ENCODE results near the gene BPTF.
"Not testable (repeated sequence)": the region's sequence is repeated elsewhere in the genome, so short reads cannot be mapped to it uniquely, and the experiment has no call there.

The BPTF gene

DNA sequence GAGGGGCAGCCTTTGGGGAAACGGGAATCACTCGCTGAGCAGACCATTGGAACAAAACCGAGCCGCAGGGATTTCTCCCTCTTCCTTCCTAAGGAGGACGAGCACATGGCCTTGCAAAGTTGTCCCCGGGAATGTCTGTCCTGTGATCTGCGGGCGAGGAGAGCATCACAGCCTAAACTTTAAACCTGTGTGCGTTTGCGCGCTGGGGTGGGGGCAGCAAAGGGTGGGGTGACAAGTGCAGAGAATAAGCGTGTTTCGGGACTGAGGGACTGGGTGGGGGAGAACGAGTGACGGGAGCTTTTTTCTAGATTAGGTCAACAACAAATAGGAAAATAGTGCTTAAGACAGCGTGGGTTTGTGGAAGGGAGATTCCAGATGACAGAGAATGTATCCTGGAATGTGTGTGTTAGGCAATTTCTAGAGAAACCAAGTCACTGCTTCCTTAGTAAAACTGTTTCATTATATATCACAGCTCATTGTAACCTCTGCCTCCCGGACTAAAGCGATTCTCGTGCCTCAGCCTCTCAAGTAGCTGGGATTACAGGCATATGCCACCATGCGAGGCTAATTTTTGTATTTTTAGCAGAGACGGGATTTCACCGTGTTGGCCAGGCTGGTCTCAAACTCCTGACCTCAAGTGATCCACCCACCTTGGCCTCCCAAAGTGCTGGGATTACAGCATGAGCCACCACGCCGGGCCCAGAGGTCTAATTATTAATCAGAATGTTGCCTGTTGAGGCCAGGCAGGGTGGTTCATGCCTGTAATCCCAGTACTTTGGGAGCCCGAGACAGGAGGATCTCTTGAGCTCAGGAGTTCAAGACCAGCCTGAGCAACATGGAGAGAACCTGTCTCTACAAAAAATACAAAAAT is 171.2 kb downstream of the BPTF start, which contains the start of gene C17orf58:
TSS of gene C17orf58 (minus strand) at position 169 of the 871 bp plus-strand sequence. CDS start 271 bp downstream, outside the sequence.
- TF ChIP-seq ZFHX2 (tag by site-specific recombination; conservative IDR thresholded peaks at IDR 0.05) = 0 out of 2 replicates have a peak, but pooled peaks have one; percentile 14
- Histone ChIP-seq H3K27ac (ENCODE audit: extremely low read depth, low read depth, low read length) (peak within 1 kb of the TSS; percentile 71; the same call in 1 of the 2 replicates), H3K4me1 (ENCODE audit: control insufficient read depth, insufficient read depth, low read length) (peaks cover 12% of the 10 kb centered on the region), H3K4me3 (ENCODE audit: low read depth, low read length) (peak within 1 kb of the TSS; percentile 51)
- ChIA-PET POLR2A (interaction anchor here (2.2 to 2.9 kb wide), 2 partner anchors 24 to 40 kb away, joined by 9 to 13 read pairs; partner anchors contain the start of gene KPNA2), CTCF (interaction anchor here (0.6 to 7.0 kb wide), 6 partner anchors 10 to 622 kb away, joined by 3 to 42 read pairs (median 4); no protein-coding TSS in a partner anchor)
- H3K9me3 ChIP-seq (ENCODE audit: control insufficient read depth, insufficient read depth, low read depth, low read length); H3K36me3 ChIP-seq (ENCODE audit: control insufficient read depth in 2 of 2, insufficient read depth in 1 of 2, low read length in 2 of 2): not testable (repeated sequence)

DNA sequence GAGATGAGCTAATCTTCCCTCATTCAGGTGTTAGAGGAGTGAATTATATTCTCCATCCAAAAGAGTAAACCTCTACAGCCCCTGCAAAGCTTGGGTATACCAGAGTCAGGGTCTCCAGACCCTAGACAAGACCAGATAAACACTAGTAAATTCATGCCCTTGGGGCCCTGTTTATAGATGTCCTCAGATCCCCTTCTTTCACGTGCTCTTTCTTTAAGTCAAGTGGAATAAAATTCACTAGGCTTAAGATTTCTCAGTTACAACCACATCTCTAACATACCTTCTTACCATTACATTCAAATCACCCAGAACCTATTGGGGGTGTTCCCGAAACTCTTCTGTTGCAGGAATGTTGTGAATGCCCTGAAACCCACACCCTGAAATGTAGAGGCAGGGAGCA is 173.2 kb downstream of the BPTF start:
- no peak for TF ChIP-seq HOXD13 (CRISPR knock-in tag; IDR thresholded peaks at IDR 0.05; ENCODE audit: borderline replicate concordance)
- TF ChIP-seq, protein P1, sequence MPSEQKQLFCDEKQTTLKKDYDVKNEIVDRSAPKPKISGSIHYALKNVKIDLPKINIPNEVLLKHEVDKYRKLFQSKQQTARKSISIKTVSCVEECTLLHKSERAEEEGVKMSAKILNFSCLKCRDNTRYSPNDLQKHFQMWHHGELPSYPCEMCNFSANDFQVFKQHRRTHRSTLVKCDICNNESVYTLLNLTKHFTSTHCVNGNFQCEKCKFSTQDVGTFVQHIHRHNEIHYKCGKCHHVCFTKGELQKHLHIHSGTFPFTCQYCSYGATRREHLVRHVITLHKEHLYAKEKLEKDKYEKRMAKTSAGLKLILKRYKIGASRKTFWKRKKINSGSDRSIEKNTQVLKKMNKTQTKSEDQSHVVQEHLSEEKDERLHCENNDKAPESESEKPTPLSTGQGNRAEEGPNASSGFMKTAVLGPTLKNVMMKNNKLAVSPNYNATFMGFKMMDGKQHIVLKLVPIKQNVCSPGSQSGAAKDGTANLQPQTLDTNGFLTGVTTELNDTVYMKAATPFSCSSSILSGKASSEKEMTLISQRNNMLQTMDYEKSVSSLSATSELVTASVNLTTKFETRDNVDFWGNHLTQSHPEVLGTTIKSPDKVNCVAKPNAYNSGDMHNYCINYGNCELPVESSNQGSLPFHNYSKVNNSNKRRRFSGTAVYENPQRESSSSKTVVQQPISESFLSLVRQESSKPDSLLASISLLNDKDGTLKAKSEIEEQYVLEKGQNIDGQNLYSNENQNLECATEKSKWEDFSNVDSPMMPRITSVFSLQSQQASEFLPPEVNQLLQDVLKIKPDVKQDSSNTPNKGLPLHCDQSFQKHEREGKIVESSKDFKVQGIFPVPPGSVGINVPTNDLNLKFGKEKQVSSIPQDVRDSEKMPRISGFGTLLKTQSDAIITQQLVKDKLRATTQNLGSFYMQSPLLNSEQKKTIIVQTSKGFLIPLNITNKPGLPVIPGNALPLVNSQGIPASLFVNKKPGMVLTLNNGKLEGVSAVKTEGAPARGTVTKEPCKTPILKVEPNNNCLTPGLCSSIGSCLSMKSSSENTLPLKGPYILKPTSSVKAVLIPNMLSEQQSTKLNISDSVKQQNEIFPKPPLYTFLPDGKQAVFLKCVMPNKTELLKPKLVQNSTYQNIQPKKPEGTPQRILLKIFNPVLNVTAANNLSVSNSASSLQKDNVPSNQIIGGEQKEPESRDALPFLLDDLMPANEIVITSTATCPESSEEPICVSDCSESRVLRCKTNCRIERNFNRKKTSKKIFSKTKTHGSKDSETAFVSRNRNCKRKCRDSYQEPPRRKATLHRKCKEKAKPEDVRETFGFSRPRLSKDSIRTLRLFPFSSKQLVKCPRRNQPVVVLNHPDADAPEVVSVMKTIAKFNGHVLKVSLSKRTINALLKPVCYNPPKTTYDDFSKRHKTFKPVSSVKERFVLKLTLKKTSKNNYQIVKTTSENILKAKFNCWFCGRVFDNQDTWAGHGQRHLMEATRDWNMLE (tag by site-specific recombination; conservative IDR thresholded peaks at IDR 0.05; ENCODE audit: low read depth) = no peak
- TF ChIP-seq ZNF223 (tag by site-specific recombination; IDR thresholded peaks at IDR 0.05) = no peak
- TF ChIP-seq ZNF571 (tag by site-specific recombination; IDR thresholded peaks at IDR 0.05) = no peak
- TF ChIP-seq ZNF701 (tag by site-specific recombination; IDR thresholded peaks at IDR 0.05) = no peak
- TF ChIP-seq BCL11A (tag by site-specific recombination; IDR thresholded peaks at IDR 0.05; ENCODE audit: low read depth) = no peak
- TF ChIP-seq ZNF830 (tag by site-specific recombination; IDR thresholded peaks at IDR 0.05; ENCODE audit: low read depth) = no peak
- TF ChIP-seq, protein P2, sequence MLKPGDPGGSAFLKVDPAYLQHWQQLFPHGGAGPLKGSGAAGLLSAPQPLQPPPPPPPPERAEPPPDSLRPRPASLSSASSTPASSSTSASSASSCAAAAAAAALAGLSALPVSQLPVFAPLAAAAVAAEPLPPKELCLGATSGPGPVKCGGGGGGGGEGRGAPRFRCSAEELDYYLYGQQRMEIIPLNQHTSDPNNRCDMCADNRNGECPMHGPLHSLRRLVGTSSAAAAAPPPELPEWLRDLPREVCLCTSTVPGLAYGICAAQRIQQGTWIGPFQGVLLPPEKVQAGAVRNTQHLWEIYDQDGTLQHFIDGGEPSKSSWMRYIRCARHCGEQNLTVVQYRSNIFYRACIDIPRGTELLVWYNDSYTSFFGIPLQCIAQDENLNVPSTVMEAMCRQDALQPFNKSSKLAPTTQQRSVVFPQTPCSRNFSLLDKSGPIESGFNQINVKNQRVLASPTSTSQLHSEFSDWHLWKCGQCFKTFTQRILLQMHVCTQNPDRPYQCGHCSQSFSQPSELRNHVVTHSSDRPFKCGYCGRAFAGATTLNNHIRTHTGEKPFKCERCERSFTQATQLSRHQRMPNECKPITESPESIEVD (tag by site-specific recombination; IDR thresholded peaks at IDR 0.05) = no peak
- no peak for TF ChIP-seq REPIN1 (tag by site-specific recombination; IDR thresholded peaks at IDR 0.05; ENCODE audit: low read depth)
- TF ChIP-seq, protein P3, sequence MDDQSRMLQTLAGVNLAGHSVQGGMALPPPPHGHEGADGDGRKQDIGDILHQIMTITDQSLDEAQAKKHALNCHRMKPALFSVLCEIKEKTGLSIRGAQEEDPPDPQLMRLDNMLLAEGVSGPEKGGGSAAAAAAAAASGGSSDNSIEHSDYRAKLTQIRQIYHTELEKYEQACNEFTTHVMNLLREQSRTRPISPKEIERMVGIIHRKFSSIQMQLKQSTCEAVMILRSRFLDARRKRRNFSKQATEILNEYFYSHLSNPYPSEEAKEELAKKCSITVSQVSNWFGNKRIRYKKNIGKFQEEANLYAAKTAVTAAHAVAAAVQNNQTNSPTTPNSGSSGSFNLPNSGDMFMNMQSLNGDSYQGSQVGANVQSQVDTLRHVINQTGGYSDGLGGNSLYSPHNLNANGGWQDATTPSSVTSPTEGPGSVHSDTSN (CRISPR knock-in tag; IDR thresholded peaks at IDR 0.05) = no peak
- TF ChIP-seq, protein P4, sequence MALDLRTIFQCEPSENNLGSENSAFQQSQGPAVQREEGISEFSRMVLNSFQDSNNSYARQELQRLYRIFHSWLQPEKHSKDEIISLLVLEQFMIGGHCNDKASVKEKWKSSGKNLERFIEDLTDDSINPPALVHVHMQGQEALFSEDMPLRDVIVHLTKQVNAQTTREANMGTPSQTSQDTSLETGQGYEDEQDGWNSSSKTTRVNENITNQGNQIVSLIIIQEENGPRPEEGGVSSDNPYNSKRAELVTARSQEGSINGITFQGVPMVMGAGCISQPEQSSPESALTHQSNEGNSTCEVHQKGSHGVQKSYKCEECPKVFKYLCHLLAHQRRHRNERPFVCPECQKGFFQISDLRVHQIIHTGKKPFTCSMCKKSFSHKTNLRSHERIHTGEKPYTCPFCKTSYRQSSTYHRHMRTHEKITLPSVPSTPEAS (tag by site-specific recombination; IDR thresholded peaks at IDR 0.05) = no peak
- TF ChIP-seq ZNF544 (tag by site-specific recombination; IDR thresholded peaks at IDR 0.05) = no peak
- TF ChIP-seq ZNF423 (tag by site-specific recombination; IDR thresholded peaks at IDR 0.05) = no peak
- no peak for TF ChIP-seq RBAK (tag by site-specific recombination; IDR thresholded peaks at IDR 0.05)
- TF ChIP-seq ZFP69B (tag by site-specific recombination; IDR thresholded peaks at IDR 0.05) = no peak
- TF ChIP-seq EGR2 (tag by site-specific recombination; IDR thresholded peaks at IDR 0.05; ENCODE audit: low read depth) = no peak
- TF ChIP-seq ZSCAN30 (tag by site-specific recombination; IDR thresholded peaks at IDR 0.05) = no peak
- no peak for TF ChIP-seq ZNF473 (tag by site-specific recombination; IDR thresholded peaks at IDR 0.05)
- TF ChIP-seq, protein P5, sequence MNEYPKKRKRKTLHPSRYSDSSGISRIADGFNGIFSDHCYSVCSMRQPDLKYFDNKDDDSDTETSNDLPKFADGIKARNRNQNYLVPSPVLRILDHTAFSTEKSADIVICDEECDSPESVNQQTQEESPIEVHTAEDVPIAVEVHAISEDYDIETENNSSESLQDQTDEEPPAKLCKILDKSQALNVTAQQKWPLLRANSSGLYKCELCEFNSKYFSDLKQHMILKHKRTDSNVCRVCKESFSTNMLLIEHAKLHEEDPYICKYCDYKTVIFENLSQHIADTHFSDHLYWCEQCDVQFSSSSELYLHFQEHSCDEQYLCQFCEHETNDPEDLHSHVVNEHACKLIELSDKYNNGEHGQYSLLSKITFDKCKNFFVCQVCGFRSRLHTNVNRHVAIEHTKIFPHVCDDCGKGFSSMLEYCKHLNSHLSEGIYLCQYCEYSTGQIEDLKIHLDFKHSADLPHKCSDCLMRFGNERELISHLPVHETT (tag by site-specific recombination; IDR thresholded peaks at IDR 0.05) = no peak
- no peak overlapping the region for H3K4me3 ChIP-seq (ENCODE audit: low read depth, low read length)
- H3K4me1 ChIP-seq (ENCODE audit: control insufficient read depth, insufficient read depth, low read length) = peaks cover 10% of the 10 kb centered on the region
- POLR2A ChIA-PET = interaction anchor here (0.5 to 0.8 kb wide), 3 partner anchors 21 to 297 kb away, joined by 3 read pairs; no protein-coding TSS in a partner anchor
- H3K9me3 ChIP-seq (ENCODE audit: control insufficient read depth, insufficient read depth, low read depth, low read length) = no peaks in the 10 kb centered on the region
- CTCF ChIA-PET = interaction anchor here (7.0 kb wide), 1 partner anchor 13 kb away, joined by 42 read pairs; no protein-coding TSS in a partner anchor
- no peak overlapping the region for H3K27ac ChIP-seq (ENCODE audit: extremely low read depth, low read depth, low read length)
- H3K36me3 ChIP-seq (ENCODE audit: control insufficient read depth in 2 of 2, insufficient read depth in 1 of 2, low read length in 2 of 2) = no peaks in the 10 kb centered on the region
